Mesenchymal stem cell (in vitro differentiated cells and primary cell): ENCODE measurements around the gene RRAGB.

ENCODE experiments used
- DNase-seq: peaks from one replicate; pipeline ENCODE4 v3.0.0-alpha.2; 2013
- H2AFZ ChIP-seq: one replicate; pipeline ENCODE4 v1.6.1; 2013; ENCODE audit warnings: low read depth, mild to moderate bottlenecking, control low read depth, inconsistent platforms, low read length, moderate library complexity
- H2AK5ac ChIP-seq: 2 replicates; pipeline ENCODE4 v1.6.1; 2013; ENCODE audit warnings: low read length, moderate library complexity, mild to moderate bottlenecking, inconsistent platforms; ENCODE audit not compliant: severe bottlenecking
- H2BK120ac ChIP-seq: one replicate; pipeline ENCODE4 v1.6.1; 2013; ENCODE audit warnings: low read depth, mild to moderate bottlenecking, inconsistent platforms, low read length, moderate library complexity
- H2BK12ac ChIP-seq, 2 experiments: one replicate each; pipeline ENCODE4 v1.6.1; 2013; ENCODE audit warnings: inconsistent platforms in 2 of 2, low read length in 2 of 2, mild to moderate bottlenecking in 2 of 2, moderate library complexity in 2 of 2, control low read depth in 1 of 2
- H2BK15ac ChIP-seq: one replicate; pipeline ENCODE4 v1.6.1; 2013; ENCODE audit warnings: mild to moderate bottlenecking, low read depth, inconsistent platforms; ENCODE audit not compliant: poor library complexity, severe bottlenecking
- H2BK5ac ChIP-seq: 2 replicates; pipeline ENCODE4 v1.6.1; 2013; ENCODE audit warnings: low read depth, mild to moderate bottlenecking, low read length, control low read depth, inconsistent platforms; ENCODE audit not compliant: poor library complexity, severe bottlenecking
- H3K14ac ChIP-seq, 2 experiments: one replicate each; pipeline ENCODE4 v1.6.1; 2013; ENCODE audit warnings: inconsistent platforms in 2 of 2, low read length in 2 of 2, control low read depth in 1 of 2, mild to moderate bottlenecking in 1 of 2, moderate library complexity in 1 of 2
- H3K18ac ChIP-seq, 2 experiments: one replicate each; pipeline ENCODE4 v1.6.1; 2013; ENCODE audit warnings: inconsistent platforms in 2 of 2, low read length in 2 of 2, control low read depth in 1 of 2, low read depth in 1 of 2, mild to moderate bottlenecking in 1 of 2
- H3K23ac ChIP-seq, 2 experiments: one replicate each; pipeline ENCODE4 v1.6.1; 2013; ENCODE audit warnings: inconsistent platforms in 2 of 2, low read length in 2 of 2, mild to moderate bottlenecking in 2 of 2, moderate library complexity in 2 of 2, control low read depth in 1 of 2
- H3K27ac ChIP-seq: 2 replicates; pipeline ENCODE4 v1.5.1; 2013; ENCODE audit warnings: mild to moderate bottlenecking, moderate library complexity, low read length, control low read depth, inconsistent platforms; ENCODE audit not compliant: poor library complexity, severe bottlenecking
- H3K27me3 ChIP-seq, 2 experiments: 2 replicates each; pipeline versions ENCODE4 v1.6.1 to v1.7.0; 2013; ENCODE audit warnings: low read length in 2 of 2, mild to moderate bottlenecking in 2 of 2, moderate library complexity in 2 of 2, control low read depth in 1 of 2, inconsistent platforms in 1 of 2; ENCODE audit not compliant: control insufficient read depth in 1 of 2, insufficient read depth in 1 of 2
- H3K36me3 ChIP-seq, 2 experiments: 2 replicates each; pipeline versions ENCODE4 v1.6.1 to v1.7.0; 2013; ENCODE audit warnings: low read length in 2 of 2, control low read depth in 1 of 2, inconsistent platforms in 1 of 2, low read depth in 1 of 2, mild to moderate bottlenecking in 1 of 2; ENCODE audit not compliant: insufficient read depth in 2 of 2, control insufficient read depth in 1 of 2
- H3K4ac ChIP-seq, 2 experiments: one replicate each; pipeline ENCODE4 v1.6.1; 2013; ENCODE audit warnings: inconsistent platforms in 2 of 2, low read length in 2 of 2, mild to moderate bottlenecking in 2 of 2, moderate library complexity in 2 of 2, control low read depth in 1 of 2, low read depth in 1 of 2
- H3K4me1 ChIP-seq: 2 replicates; pipeline ENCODE4 v1.6.1; 2013; ENCODE audit warnings: low read depth, low read length, control low read depth; ENCODE audit not compliant: control insufficient read depth, insufficient read depth
- H3K4me2 ChIP-seq: 2 replicates; pipeline ENCODE4 v1.6.1; 2013; ENCODE audit warnings: low read length, mild to moderate bottlenecking, inconsistent platforms; ENCODE audit not compliant: poor library complexity, severe bottlenecking
- H3K4me3 ChIP-seq, 2 experiments: 2 replicates each; pipeline versions ENCODE4 v1.5.1 to v1.7.0; 2013; ENCODE audit warnings: low read length in 2 of 2, mild to moderate bottlenecking in 2 of 2, control low read depth in 1 of 2, low read depth in 1 of 2; ENCODE audit not compliant: insufficient read depth in 1 of 2
- H3K79me1 ChIP-seq: replicated peaks from 2 replicates; pipeline ENCODE4 v1.6.1; 2013; ENCODE audit warnings: mild to moderate bottlenecking, control low read depth, low read length, inconsistent platforms; ENCODE audit not compliant: poor library complexity, severe bottlenecking
- H3K9ac ChIP-seq: 2 replicates; pipeline ENCODE4 v1.7.0; 2013; ENCODE audit warnings: mild to moderate bottlenecking, low read length, moderate library complexity
- H3K9me3 ChIP-seq: 2 replicates; pipeline ENCODE4 v1.7.0; 2013; ENCODE audit warnings: mild to moderate bottlenecking, low read length; ENCODE audit not compliant: control insufficient read depth
- H4K8ac ChIP-seq: one replicate; pipeline ENCODE4 v1.6.1; 2013; ENCODE audit warnings: inconsistent platforms, mild to moderate bottlenecking, low read length, moderate library complexity
- H4K91ac ChIP-seq: one replicate; pipeline ENCODE4 v1.6.1; 2013; ENCODE audit warnings: mild to moderate bottlenecking, low read length, inconsistent platforms
- WGBS: methylation state at CpG from one replicate; pipeline ENCODE4 v1.1.7; 2013; ENCODE audit warnings: mixed read lengths; 5-methylcytosine and 5-hydroxymethylcytosine counted together

RRAGB gene

GRCh38 chrX:55714161-55714560 lies 3.4 kb upstream of the RRAGB start:
- Histone ChIP-seq H3K27me3 (no peaks in the 10 kb centered on the region), H3K18ac (no peak overlapping the region), H2AK5ac (no peak overlapping the region), H4K8ac (no peak overlapping the region), H3K27ac (no peak overlapping the region), H3K9me3 (peaks cover 5% of the 10 kb centered on the region), H3K79me1 (no peaks in the 10 kb centered on the region), H3K4me3 (no peak overlapping the region), H3K36me3 (no peaks in the 10 kb centered on the region), H3K4ac (no peak overlapping the region), H3K4me2 (no peak overlapping the region), H3K23ac (no peak overlapping the region), H3K9ac (no peak overlapping the region), H2BK5ac (no peak overlapping the region), H2BK15ac (no peak overlapping the region), H3K4me1 (no peaks in the 10 kb centered on the region), H3K14ac (no peak overlapping the region), H2BK12ac (no peak overlapping the region), H4K91ac (no peak overlapping the region), H2BK120ac (no peak overlapping the region), H2AFZ (no peak overlapping the region)
- 86% methylated on average over 1 of the region's 5 CpGs for WGBS
- no peak for DNase-seq

GRCh38 chrX:55715847-55716246 lies 1.7 kb upstream of the RRAGB start:
- no peak overlapping the region for H3K4ac ChIP-seq
- H3K9me3 ChIP-seq = no peaks in the 10 kb centered on the region
- H2BK12ac ChIP-seq = no peak overlapping the region
- H3K4me3 ChIP-seq = no peak overlapping the region
- peaks cover 0 to 10% of the 10 kb centered on the region in 2 experiments for H3K36me3 ChIP-seq
- H2BK120ac ChIP-seq = no peak overlapping the region
- H3K18ac ChIP-seq = no peak overlapping the region
- WGBS = 38% methylated on average over 2 of the region's 7 CpGs
- no peaks in the 10 kb centered on the region for H3K4me1 ChIP-seq
- H2AK5ac ChIP-seq = no peak overlapping the region
- no peak for DNase-seq
- no peak overlapping the region for H2AFZ ChIP-seq
- H3K23ac ChIP-seq = no peak overlapping the region
- no peak overlapping the region for H4K91ac ChIP-seq
- no peak overlapping the region for H4K8ac ChIP-seq
- H3K27ac ChIP-seq = no peak overlapping the region
- no peak overlapping the region for H3K9ac ChIP-seq
- H3K79me1 ChIP-seq = no peaks in the 10 kb centered on the region
- no peak overlapping the region for H2BK5ac ChIP-seq
- H3K4me2 ChIP-seq = no peak overlapping the region
- no peaks in the 10 kb centered on the region for H3K27me3 ChIP-seq
- H3K14ac ChIP-seq = no peak overlapping the region
- H2BK15ac ChIP-seq = no peak overlapping the region

GRCh38 chrX:55716937-55717336 lies 612 bp upstream of the RRAGB start:
- Histone ChIP-seq H3K23ac (no peak overlapping the region), H3K4me1 (no peaks in the 10 kb centered on the region), H3K18ac (no peak overlapping the region), H4K91ac (no peak overlapping the region), H2BK15ac (no peak overlapping the region), H2BK12ac (no peak overlapping the region), H2BK5ac (no peak overlapping the region), H2AK5ac (no peak overlapping the region), H3K27ac (no peak overlapping the region), H3K4me3 (peak overlapping the region in 1 of 2 experiments; percentile 88), H3K4me2 (no peak overlapping the region), H3K27me3 (no peaks in the 10 kb centered on the region), H2BK120ac (no peak overlapping the region), H3K79me1 (no peaks in the 10 kb centered on the region), H4K8ac (no peak overlapping the region), H3K9ac (peak overlapping the region; percentile 93), H3K14ac (no peak overlapping the region), H3K4ac (no peak overlapping the region), H2AFZ (no peak overlapping the region), H3K36me3 (peaks cover 0 to 21% of the 10 kb centered on the region in 2 experiments), H3K9me3 (no peaks in the 10 kb centered on the region)
- DNase-seq = no peak
- 50% methylated on average over 2 of the region's 3 CpGs for WGBS

- Histone ChIP-seq H2AFZ (no peak overlapping the region), H3K27ac (no peak overlapping the region), H2BK5ac (no peak overlapping the region), H4K91ac (no peak overlapping the region), H3K4ac (no peak overlapping the region), H3K4me1 (no peaks in the 10 kb centered on the region), H3K9me3 (peaks cover 7% of the 10 kb centered on the region), H3K27me3 (no peaks in the 10 kb centered on the region), H2BK120ac (no peak overlapping the region), H3K36me3 (peaks cover 0 to 60% of the 10 kb centered on the region in 2 experiments), H3K4me3 (no peak overlapping the region), H2BK12ac (no peak overlapping the region), H3K4me2 (no peak overlapping the region), H3K23ac (no peak overlapping the region), H4K8ac (no peak overlapping the region), H3K9ac (no peak overlapping the region), H3K18ac (no peak overlapping the region), H3K14ac (no peak overlapping the region), H2BK15ac (no peak overlapping the region), H3K79me1 (peaks cover 6% of the 10 kb centered on the region), H2AK5ac (no peak overlapping the region)
- DNase-seq = no peak
- 100% methylated on average over 1 of the region's 2 CpGs for WGBS
Observed at GRCh38 chrX:55731826-55732225, 14.3 kb downstream of the RRAGB start.
